ENCODE data around the gene SGPP1. TPM values are rescaled to one million over a fixed set of nuclear protein-coding genes. Genes with fewer than 3 reads are reported as not detected.
"Not testable (repeated sequence)": the region's sequence is repeated elsewhere in the genome, so short reads cannot be mapped to it uniquely, and the experiment has no call there.

Gene SGPP1
- total RNA-seq, 5 donors from 2014 or later (not counting 1 experiment from before 2014, with no cell fraction given): 11.4 to 15.1 (median 13.5) TPM

GRCh38 chr14:63642656-63643382 is 85.0 kb downstream of the SGPP1 start:
- H3K27me3 Mint-ChIP-seq: no peaks in the 10 kb centered on the region
- Histone ChIP-seq H3K4me3 (ENCODE audit: control insufficient read depth in 1 of 2, extremely low read depth in 1 of 2, low read length in 1 of 2) (peak overlapping the region; percentile 58 to 69), H3K9me3 (no peaks in the 10 kb centered on the region), H3K27me3 (replicated peaks in 1 of 2; ENCODE audit: control insufficient read depth in 2 of 2, extremely low read depth in 1 of 2, insufficient read depth in 2 of 2, low read length in 1 of 2) (no peaks in the 10 kb centered on the region), H3K4me1 (ENCODE audit: control insufficient read depth in 1 of 2, extremely low read depth in 1 of 2, insufficient read depth in 2 of 2, low read length in 2 of 2) (peaks cover 16 to 25% of the 10 kb centered on the region in 2 experiments), H3K27ac (ENCODE audit: low read length) (peak overlapping the region; percentile 94), H3K36me3 (ENCODE audit: control insufficient read depth in 2 of 2, extremely low read depth in 1 of 2, insufficient read depth in 1 of 2, low read length in 1 of 2) (no peaks in the 10 kb centered on the region)
- no peaks in the 10 kb centered on the region for H3K9me3 Mint-ChIP-seq
- CTCF ChIA-PET: interaction anchor here (0.6 to 2.8 kb wide), 10 partner anchors 8 to 251 kb away, joined by 3 to 43 read pairs (median 6); partner anchors contain the start of gene SGPP1 (in 1 of the 2)
- POLR2A ChIA-PET: interaction anchor here (0.5 to 2.5 kb wide), 13 partner anchors 7 to 661 kb away, joined by 3 to 41 read pairs (median 4); partner anchors contain the start of genes PPP2R5E (in 1 of the 2) and SGPP1 (in 1 of the 2)
- ATAC-seq (replicated peaks in 1 of 4): no peak
- peak overlapping the region; percentile 81 to 91 (median 90) for H3K4me3 Mint-ChIP-seq
- H3K27ac Mint-ChIP-seq: peak overlapping the region; percentile 92 to 93
- H3K4me1 Mint-ChIP-seq: peaks cover 48 to 50% (median 48%) of the 10 kb centered on the region in 3 donors
- no CpG with 5 or more reads among the region's 8 CpGs for WGBS (ENCODE audit: insufficient coverage)
- no peak for DNase-seq
- peaks cover 14% of the 10 kb centered on the region for H3K36me3 Mint-ChIP-seq

DNA sequence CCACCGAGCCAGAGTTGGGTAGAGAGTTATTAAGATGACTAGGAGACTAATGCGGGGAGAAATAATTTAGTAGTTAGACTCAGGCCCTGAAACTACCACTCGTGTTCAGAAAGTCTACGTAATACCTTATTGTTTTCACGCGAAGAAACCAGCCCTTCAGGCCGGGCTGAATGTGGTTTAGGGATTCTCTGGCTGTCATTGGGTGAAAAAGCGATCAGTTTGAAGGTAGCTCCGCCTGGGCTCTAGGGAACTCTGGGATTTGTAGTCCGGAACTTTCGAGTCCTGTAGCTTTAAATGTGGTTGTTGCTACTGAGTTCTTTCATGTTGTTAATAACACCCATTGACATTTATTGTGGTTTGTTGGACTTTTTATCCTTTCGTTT is 85.6 kb downstream of the SGPP1 start:
- Histone ChIP-seq H3K4me1 (ENCODE audit: control insufficient read depth in 1 of 2, extremely low read depth in 1 of 2, insufficient read depth in 2 of 2, low read length in 2 of 2) (peaks cover 16 to 26% of the 10 kb centered on the region in 2 experiments), H3K4me3 (ENCODE audit: control insufficient read depth in 1 of 2, extremely low read depth in 1 of 2, low read length in 1 of 2) (peak overlapping the region; percentile 58 to 69), H3K9me3 (no peaks in the 10 kb centered on the region), H3K27ac (ENCODE audit: low read length) (peak overlapping the region; percentile 94), H3K27me3 (replicated peaks in 1 of 2; ENCODE audit: control insufficient read depth in 2 of 2, extremely low read depth in 1 of 2, insufficient read depth in 2 of 2, low read length in 1 of 2) (no peaks in the 10 kb centered on the region), H3K36me3 (ENCODE audit: control insufficient read depth in 2 of 2, extremely low read depth in 1 of 2, insufficient read depth in 1 of 2, low read length in 1 of 2) (peaks cover 0 to 2% of the 10 kb centered on the region in 2 donors)
- H3K36me3 Mint-ChIP-seq: peaks cover 18% of the 10 kb centered on the region
- H3K4me1 Mint-ChIP-seq: peaks cover 43 to 51% (median 51%) of the 10 kb centered on the region in 3 donors
- CTCF ChIA-PET: interaction anchor here in 1 of 2 donors (0.7 to 2.8 kb wide), 12 partner anchors 8 to 661 kb away, joined by 3 to 43 read pairs (median 4); partner anchors contain the start of gene SGPP1
- WGBS (ENCODE audit: insufficient coverage): 0% methylated on average over 4 of the region's 12 CpGs
- DNase-seq (peak; percentile 60 to 96 (median 82)), ATAC-seq (replicated peaks in 1 of 4) (peak; percentile 72 to 76 (median 74))
- H3K9me3 Mint-ChIP-seq: no peaks in the 10 kb centered on the region
- H3K27me3 Mint-ChIP-seq: no peaks in the 10 kb centered on the region
- POLR2A ChIA-PET: interaction anchor here (0.5 to 2.5 kb wide), 13 partner anchors 8 to 861 kb away, joined by 3 to 41 read pairs (median 3); partner anchors contain the start of genes PPP2R5E (in 1 of the 2) and SGPP1 (in 1 of the 2)
- H3K4me3 Mint-ChIP-seq: peak overlapping the region; percentile 81 to 91 (median 90)
- peak overlapping the region; percentile 92 to 93 for H3K27ac Mint-ChIP-seq

GRCh38 chr14:63641473-63642228 is 86.2 kb downstream of the SGPP1 start, which contains the start of gene WDR89:
Gene WDR89, minus strand, starts transcription at chr14:63641871. Its CDS starts 41,929 bp downstream, at chr14:63599942.
- DNase-seq (peak; percentile 84 to 99 (median 96)), ATAC-seq (replicated peaks in 1 of 4) (peak; percentile 87 to 92 (median 90))
- peak within 1 kb of the TSS; percentile 81 to 91 (median 90) for H3K4me3 Mint-ChIP-seq
- POLR2A ChIA-PET: interaction anchor here (0.5 to 2.5 kb wide), 18 partner anchors 9 to 1461 kb away, joined by 3 to 41 read pairs (median 4); partner anchors contain the start of genes PPP2R5E (in 2 of the 2), MAX (in 1 of the 2) and SGPP1 (in 1 of the 2)
- H3K27me3 Mint-ChIP-seq: no peaks in the 10 kb centered on the region
- Histone ChIP-seq H3K27me3 (replicated peaks in 1 of 2; ENCODE audit: control insufficient read depth in 2 of 2, extremely low read depth in 1 of 2, insufficient read depth in 2 of 2, low read length in 1 of 2) (no peaks in the 10 kb centered on the region), H3K9me3 (no peaks in the 10 kb centered on the region), H3K4me3 (ENCODE audit: control insufficient read depth in 1 of 2, extremely low read depth in 1 of 2, low read length in 1 of 2) (peak within 1 kb of the TSS; percentile 58 to 98), H3K27ac (ENCODE audit: low read length) (peak within 1 kb of the TSS; percentile 94), H3K36me3 (ENCODE audit: control insufficient read depth in 2 of 2, extremely low read depth in 1 of 2, insufficient read depth in 1 of 2, low read length in 1 of 2) (peaks cover 0 to 4% of the 10 kb centered on the region in 2 donors), H3K4me1 (ENCODE audit: control insufficient read depth in 1 of 2, extremely low read depth in 1 of 2, insufficient read depth in 2 of 2, low read length in 2 of 2) (peaks cover 16 to 26% of the 10 kb centered on the region in 2 experiments)
- peaks cover 23% of the 10 kb centered on the region for H3K36me3 Mint-ChIP-seq
- peaks cover 44 to 57% (median 54%) of the 10 kb centered on the region in 3 donors for H3K4me1 Mint-ChIP-seq
- H3K9me3 Mint-ChIP-seq: peaks cover 0 to 5% (median 0%) of the 10 kb centered on the region in 3 donors
- H3K27ac Mint-ChIP-seq: peak within 1 kb of the TSS; percentile 92 to 93
- under 1% methylated on average over 59 of the region's 60 CpGs for WGBS (ENCODE audit: insufficient coverage)
- CTCF ChIA-PET: interaction anchor here in 1 of 2 donors (0.5 to 2.8 kb wide), 15 partner anchors 9 to 662 kb away, joined by 3 to 43 read pairs (median 3); partner anchors contain the start of gene SGPP1

DNA sequence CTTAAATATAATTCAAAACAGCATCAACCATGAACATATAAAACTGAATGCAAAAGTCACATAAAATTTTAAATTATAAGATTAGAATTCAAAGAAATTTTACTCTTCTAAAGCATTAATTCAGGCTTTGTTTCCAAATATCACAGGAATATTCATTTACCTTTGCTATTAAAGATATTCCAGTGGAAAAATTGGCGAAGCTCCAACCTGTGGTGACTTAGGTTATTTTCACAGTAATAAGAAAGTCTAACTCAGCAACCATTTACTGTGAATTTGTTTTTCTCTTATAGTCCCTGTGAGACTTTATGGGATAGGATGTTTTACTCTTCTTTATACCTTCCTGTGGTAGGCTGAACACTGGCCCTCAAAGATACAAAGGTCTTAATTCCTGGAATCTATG is 89.4 kb downstream of the SGPP1 start:
- Histone ChIP-seq H3K27me3 (replicated peaks in 1 of 2; ENCODE audit: control insufficient read depth in 2 of 2, extremely low read depth in 1 of 2, insufficient read depth in 2 of 2, low read length in 1 of 2) (no peaks in the 10 kb centered on the region), H3K4me3 (ENCODE audit: control insufficient read depth in 1 of 2, extremely low read depth in 1 of 2, low read length in 1 of 2) (no peak overlapping the region), H3K4me1 (ENCODE audit: control insufficient read depth in 1 of 2, extremely low read depth in 1 of 2, insufficient read depth in 2 of 2, low read length in 2 of 2) (peaks cover 17 to 22% of the 10 kb centered on the region in 2 experiments), H3K9me3 (no peaks in the 10 kb centered on the region), H3K27ac (ENCODE audit: low read length) (no peak overlapping the region), H3K36me3 (ENCODE audit: control insufficient read depth in 2 of 2, extremely low read depth in 1 of 2, insufficient read depth in 1 of 2, low read length in 1 of 2) (peaks cover 0 to 4% of the 10 kb centered on the region in 2 donors)
- ChIA-PET POLR2A (no interaction called here), CTCF (interaction anchor here in 1 of 2 donors (1.7 kb wide), 1 partner anchor 134 kb away, joined by 3 read pairs; no protein-coding TSS in a partner anchor)
- Mint-ChIP-seq H3K4me3 (peak overlapping the region; percentile 18 to 90 (median 29)), H3K4me1 (peaks cover 53 to 69% (median 66%) of the 10 kb centered on the region in 3 donors), H3K27ac (peak overlapping the region; percentile 65 to 69), H3K36me3 (peaks cover 39% of the 10 kb centered on the region), H3K9me3 (peaks cover 5 to 17% (median 12%) of the 10 kb centered on the region in 3 donors), H3K27me3 (no peaks in the 10 kb centered on the region)
- ATAC-seq (replicated peaks in 1 of 4): no peak
- no CpG with 5 or more reads among the region's 1 CpG for WGBS (ENCODE audit: insufficient coverage)
- DNase-seq: no peak

GRCh38 chr14:63636094-63636635 is 91.7 kb downstream of the SGPP1 start:
- CTCF ChIA-PET; H3K4me3 ChIP-seq (ENCODE audit: control insufficient read depth in 1 of 2, extremely low read depth in 1 of 2, low read length in 1 of 2); H3K27me3 ChIP-seq (replicated peaks in 1 of 2; ENCODE audit: control insufficient read depth in 2 of 2, extremely low read depth in 1 of 2, insufficient read depth in 2 of 2, low read length in 1 of 2); H3K27me3 Mint-ChIP-seq; ATAC-seq (replicated peaks in 1 of 4); DNase-seq; H3K36me3 ChIP-seq (ENCODE audit: control insufficient read depth in 2 of 2, extremely low read depth in 1 of 2, insufficient read depth in 1 of 2, low read length in 1 of 2); H3K27ac ChIP-seq (ENCODE audit: low read length); POLR2A ChIA-PET; H3K9me3 ChIP-seq: not testable (repeated sequence)
- no CpG with 5 or more reads among the region's 4 CpGs for WGBS (ENCODE audit: insufficient coverage)
- Mint-ChIP-seq H3K4me3 (peak overlapping the region in 1 of 3 donors; percentile 27), H3K4me1 (peaks cover 62 to 69% (median 67%) of the 10 kb centered on the region in 3 donors), H3K9me3 (peaks cover 5 to 17% (median 12%) of the 10 kb centered on the region in 3 donors), H3K36me3 (peaks cover 39% of the 10 kb centered on the region), H3K27ac (peak overlapping the region; percentile 11 to 49)
- peaks cover 12 to 19% of the 10 kb centered on the region in 2 experiments for H3K4me1 ChIP-seq (ENCODE audit: control insufficient read depth in 1 of 2, extremely low read depth in 1 of 2, insufficient read depth in 2 of 2, low read length in 2 of 2)
